Stimulated activated CD4-positive, alpha-beta T cell treated with anti-CD3 and anti-CD28 coated beads, Interleukin-4, amount 100 ng/mL, for 48 hours (primary cell): ENCODE data around the gene DUSP18.
"Not testable (repeated sequence)": the region's sequence is repeated elsewhere in the genome, so short reads cannot be mapped to it uniquely, and the experiment has no call there.

Experiments used
- DNase-seq, 2 donors: peaks; one replicate each; pipeline ENCODE4 v3.0.0-alpha.2; 2020; ENCODE audit warnings: low read depth in 2 of 2

Gene DUSP18

GRCh38 chr22:30667494-30668385, at the start of gene DUSP18:
DUSP18 (minus strand) TSS chr22:30667875; CDS start chr22:30664003, 3,872 bp downstream.
- DNase-seq = peak; percentile 91 to 95

GRCh38 chr22:30714062-30714461, 46.4 kb upstream of the DUSP18 start:
- no peak for DNase-seq

GRCh38 chr22:30712094-30712493, 44.4 kb upstream of the DUSP18 start:
- no peak for DNase-seq

DNA sequence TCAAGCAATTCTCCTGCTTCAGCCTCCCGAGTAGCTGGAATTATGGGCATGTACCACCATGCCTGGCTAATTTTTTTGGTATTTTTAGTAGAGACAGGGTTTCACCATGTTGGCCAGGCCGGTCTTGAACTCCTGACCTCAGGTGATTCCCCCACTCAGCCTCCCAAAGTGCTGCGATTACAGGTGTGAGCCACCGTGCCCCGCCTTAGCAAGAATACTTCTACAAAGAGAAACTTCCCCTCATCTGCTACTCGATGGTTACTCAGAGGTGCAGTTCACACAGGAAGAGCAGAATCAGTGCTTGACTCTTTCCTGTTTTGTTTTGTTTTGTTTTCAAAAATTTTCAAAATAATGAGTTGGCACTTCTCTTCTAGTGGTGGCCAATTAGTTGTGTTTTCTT, 42.3 kb upstream of the DUSP18 start:
- DNase-seq = not testable (repeated sequence)

DNA sequence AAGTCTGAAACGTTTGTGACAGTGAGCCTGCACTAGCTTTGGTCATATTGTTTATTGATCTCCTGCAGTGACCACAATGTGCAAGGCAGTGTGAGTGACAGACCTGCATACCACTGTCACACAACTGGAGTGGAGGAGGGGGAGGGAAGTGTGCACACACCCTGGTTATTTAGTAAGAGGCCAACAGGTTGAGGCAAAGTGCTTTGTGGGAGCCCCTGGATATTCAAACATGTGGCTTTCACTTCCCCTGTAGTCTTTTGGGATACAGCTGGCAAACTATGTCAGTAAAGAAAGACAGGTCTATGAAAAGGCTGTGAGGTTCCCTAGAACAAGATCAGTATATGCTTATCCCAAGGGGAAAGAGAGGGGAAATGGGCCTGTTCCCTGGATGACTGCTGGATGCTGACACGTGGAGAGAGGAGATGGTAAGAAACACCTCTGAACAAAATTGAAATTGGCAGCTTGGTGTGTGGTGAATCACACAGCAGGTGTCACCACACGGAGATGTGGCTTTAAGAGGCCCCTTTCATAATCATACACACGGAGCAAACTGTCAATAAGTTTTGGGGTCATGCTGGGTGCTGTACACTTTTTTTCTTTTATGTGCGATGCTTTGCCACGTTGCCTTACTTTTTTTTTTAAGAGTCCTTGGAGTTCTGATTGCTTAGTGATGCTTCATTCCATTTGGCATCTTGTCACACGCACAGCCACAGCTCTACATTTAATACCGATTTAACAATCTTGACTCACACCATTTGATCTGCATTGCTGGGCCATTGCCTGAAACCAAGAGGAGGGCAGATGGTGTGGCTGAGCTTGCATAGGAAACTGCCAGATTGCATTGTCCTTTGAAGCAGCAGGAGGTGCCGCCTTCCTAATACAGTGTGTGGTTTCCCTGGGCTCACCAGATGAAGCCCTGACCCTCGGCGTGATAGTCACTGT, 38.3 kb upstream of the DUSP18 start:
- no peak for DNase-seq

- DNase-seq = no peak
Measured at GRCh38 chr22:30704978-30705377, 37.3 kb upstream of the DUSP18 start.

DNA sequence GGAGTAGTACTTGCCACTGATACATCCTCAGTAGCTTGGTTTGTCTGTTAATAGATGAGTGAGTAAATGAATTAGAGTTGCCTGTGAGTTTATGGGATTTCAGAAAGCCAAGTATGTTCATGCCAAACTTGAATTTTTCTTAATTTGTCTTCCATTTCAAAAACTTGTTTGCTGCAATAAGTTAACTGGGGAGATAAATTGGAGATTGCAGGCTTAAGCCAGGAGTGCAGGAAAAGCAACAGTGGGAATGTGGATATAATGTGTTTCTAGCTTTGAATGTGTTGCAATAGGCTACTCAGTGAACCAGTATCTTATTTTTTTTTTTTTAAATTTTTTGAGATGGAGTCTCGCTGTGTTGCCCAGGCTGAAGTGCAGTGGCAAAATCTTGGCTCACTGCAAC, 35.2 kb upstream of the DUSP18 start:
- no peak for DNase-seq

- no peak for DNase-seq
Measured at GRCh38 chr22:30701872-30702271, 34.2 kb upstream of the DUSP18 start.

DNA sequence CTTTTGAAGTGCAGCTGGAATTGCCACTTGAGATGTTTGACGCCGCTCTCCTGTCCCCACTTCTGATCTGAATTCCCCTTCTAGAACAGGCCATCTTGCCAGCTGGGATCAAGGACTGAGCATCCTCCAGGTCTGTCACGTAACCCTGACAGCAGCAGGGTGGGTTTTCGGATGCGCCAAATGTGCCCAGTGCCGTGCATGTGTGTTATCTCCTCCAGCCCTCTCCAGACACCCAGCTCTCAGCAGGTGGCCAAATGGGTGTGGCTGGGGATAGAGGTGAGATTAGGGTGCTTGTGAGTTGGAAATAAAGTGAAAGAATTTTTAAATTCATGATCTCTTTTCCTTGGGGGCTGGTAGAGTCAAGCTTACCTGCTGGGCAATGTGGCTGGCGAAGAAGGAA, 30.3 kb upstream of the DUSP18 start:
- DNase-seq = no peak

GRCh38 chr22:30695871-30696655, 28.4 kb upstream of the DUSP18 start:
- DNase-seq = no peak

DNA sequence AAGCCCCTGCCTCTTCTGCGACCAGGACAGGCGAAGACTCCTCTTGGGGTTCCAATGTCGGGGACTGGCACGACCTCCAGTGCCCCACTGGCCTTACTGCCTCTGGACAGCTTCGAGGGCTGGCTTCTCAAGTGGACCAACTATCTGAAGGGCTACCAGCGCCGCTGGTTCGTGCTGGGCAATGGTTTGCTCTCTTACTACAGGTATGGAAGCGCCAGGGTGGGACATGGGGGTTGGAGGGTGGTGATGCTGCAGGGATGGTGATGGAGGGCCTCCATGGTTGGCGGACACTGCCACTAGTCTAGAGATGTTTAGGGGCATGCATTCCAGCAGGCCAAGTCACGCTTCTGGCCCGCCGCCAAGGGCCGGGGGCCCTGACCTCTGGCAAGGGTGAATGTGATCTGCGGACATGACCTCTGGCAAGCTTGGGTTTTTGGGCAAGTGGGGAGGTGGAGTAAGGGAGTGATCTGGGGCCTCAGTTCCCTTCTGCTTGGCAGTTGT, 27.7 kb upstream of the DUSP18 start:
- DNase-seq = no peak

DNA sequence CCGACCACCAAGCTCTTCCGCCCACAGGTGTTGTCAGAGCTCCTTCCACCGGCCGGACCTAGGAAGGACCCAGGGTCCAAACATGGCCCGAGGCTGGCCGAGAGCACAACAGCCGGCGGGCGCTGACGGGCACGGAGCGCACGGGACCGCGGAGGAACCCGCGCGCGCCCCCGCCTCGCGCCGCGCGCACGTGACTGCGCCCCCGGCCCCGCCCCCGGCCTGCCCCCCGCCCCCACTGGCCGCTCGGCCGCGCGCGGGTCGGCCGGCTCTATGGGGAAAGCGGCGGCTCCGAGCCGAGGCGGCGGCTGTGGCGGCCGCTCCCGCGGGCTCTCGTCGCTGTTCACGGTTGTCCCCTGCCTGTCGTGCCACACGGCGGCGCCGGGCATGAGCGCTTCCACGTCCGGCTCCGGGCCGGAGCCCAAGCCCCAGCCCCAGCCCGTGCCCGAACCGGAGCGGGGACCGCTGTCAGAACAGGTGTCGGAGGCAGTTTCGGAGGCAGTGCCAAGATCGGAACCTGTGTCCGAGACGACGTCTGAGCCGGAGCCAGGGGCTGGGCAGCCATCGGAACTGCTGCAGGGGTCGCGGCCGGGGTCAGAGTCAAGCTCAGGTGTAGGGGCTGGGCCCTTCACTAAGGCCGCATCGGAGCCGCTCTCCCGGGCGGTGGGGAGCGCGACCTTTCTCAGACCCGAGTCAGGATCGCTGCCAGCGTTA, 27.1 kb upstream of the DUSP18 start, which contains the start of gene OSBP2:
Gene OSBP2 (plus strand): TSS at position 235 of the 711 bp plus-strand sequence. CDS start 36 bp downstream, at position 271.
- no peak for DNase-seq

GRCh38 chr22:30694171-30694639, 26.5 kb upstream of the DUSP18 start:
- DNase-seq = peak; percentile 42 to 45

DNA sequence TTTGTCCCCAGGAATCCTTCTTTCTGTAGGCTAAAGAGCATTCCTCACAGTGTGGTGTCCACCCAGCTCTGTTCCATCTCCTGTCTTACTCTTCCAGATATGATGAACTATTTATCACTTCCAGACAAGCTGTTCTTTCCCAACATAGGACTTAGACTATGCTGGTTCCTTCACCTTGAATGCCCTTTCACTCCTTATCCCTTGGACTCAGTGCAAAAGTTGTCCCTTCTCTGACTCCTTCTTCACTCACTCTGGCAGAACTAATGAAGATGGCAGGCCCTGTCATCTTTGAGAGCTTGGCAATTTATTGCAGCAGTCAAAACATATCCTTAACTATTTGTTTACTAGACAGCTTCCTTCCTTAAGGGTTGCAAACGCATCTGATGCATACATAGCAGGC, 23.5 kb upstream of the DUSP18 start:
- no peak for DNase-seq

DNA sequence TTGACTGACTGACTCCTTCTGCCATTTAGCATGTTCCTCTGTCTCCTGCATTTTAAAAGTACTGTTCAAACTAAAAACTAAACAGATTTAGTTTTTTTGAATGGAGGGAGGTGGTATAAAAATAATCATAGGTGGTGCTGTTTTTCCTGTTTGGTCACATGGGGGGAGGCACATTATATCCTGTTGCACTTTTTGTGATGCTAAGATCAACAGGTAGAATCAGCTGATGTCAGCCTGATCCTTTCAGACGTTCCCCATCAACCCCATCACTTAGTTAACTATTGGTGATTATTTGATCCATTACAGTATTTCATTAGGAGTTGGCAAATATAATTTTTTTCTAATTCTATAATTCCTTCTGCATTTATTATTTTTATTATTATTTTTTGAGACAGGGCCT, 21.9 kb upstream of the DUSP18 start:
- DNase-seq = no peak

- no peak for DNase-seq
Measured at GRCh38 chr22:30687358-30687757, 19.7 kb upstream of the DUSP18 start.

DNA sequence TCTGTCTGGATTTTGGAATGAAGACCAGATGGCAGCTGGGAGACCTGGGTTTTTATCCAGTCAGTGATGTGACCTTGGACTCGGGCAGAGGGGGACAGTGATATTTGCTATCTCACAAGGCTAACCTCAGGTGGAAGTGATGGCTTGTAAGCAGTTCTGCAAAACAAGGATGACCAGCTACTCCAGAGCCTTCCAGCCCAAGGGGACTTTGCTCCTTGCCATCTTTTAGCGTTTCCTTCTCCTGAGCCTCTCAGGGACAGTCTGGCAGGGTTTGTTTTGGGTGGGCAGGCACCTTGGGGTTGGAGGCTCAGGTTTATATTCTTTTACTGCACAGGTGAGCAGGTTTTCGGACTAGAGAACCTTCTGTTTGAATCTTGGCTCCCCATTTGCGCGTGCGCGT, 17.5 kb upstream of the DUSP18 start:
- DNase-seq = no peak

DNA sequence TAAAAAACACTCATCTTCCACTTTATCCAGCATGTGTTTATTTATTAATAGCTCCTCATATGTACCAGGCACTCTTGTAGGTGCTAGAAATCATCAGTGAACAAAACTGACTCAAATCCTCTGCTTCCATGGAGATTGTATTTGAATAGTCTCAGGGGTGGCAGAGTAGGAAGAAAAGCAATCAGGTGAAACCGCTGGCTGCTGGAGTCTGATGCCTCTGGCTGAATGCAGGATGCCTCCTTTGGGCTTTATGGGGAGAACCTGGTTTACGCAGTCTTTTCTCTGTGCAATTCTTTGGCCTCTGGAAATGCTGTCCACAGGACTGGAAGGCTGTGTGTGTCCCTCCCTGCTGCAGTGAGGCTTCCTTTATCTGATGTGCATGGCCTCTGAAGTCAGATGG, 14.2 kb upstream of the DUSP18 start:
- no peak for DNase-seq

DNA sequence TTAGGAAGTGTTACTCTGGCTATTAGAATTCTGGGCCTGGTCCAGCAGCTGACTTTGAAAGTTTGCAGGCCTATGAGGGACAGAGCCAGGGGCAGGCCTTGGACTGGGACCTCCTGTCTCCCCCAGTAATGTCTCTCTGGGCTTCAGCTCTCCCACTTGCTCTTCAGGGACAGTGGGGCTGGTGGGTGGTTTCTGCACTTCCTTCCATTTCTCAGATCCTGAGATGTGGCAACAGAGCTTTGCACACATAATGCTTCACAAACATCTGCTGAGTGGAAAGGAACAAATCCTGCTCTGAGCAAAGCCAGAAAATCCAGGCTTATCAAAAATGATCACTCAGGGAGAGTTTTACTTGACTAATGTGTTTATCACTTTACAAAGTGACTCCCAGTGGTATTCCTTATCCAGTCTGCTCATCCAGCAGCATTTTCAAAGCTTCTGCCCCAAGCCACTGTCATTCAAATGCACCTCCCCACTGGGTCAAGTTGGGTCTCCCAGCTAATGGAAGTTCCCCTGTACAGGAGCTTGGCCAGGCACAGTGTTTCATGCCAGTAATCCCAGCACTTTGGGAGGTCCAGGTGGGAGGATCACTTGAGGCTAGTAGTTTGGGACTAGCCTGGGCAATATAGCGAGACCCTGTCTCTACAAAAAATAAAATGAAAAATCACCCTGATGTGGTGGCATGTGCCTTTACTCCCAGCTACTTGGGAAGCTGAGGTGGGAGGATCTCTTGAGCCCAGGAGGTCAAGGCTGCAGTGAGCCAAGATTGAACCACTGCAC, 13.5 kb upstream of the DUSP18 start:
- DNase-seq = no peak
